HepG2 (cell line): ENCODE data around the gene FGD5. TPM values are rescaled to one million over a fixed set of nuclear protein-coding genes. Genes with fewer than 3 reads are reported as not detected.

Source experiments
- ATAC-seq: fragments of 200-7000 bp; cut with Tn5 transposase; 3 replicates; pipeline ENCODE4 v1.9.1; 2020; ENCODE audit warnings: mild to moderate bottlenecking, moderate library complexity
- BruUV-seq: library from RNA; stranded (reverse); fragments of 400-500 nt; replicated peaks from 2 replicates; lab custom pipeline; 2021; lab: Mats Ljungman, UMichigan
- CTCF ChIA-PET: fragments of 300-600 bp; formaldehyde crosslinking; extraction: SDS; loops from one replicate; lab custom pipeline; 2021; ENCODE audit warnings: low total read pairs, inconsistent platforms, low intra/inter-chr PET ratio; lab: Yijun Ruan, JAX
- POLR2A ChIA-PET: fragments of 350-600 bp; sonication (Branson Sonifier 250); formaldehyde crosslinking; loops from one replicate; lab custom pipeline; 2020; ENCODE audit warnings: antibody characterized with exemption, inconsistent platforms; lab: Yijun Ruan, JAX
- DNase-seq: peaks from one replicate; pipeline ENCODE4 v3.0.0-alpha.2; 2015; ENCODE audit warnings: low spot score
- FAIRE-seq: peaks from 3 replicates; lab custom pipeline; 2011; peaks lifted over from hg19 to GRCh38; lab: Jason Lieb, UNC
- H2AFZ ChIP-seq: one replicate; pipeline ENCODE4 v1.6.1; 2011; ENCODE audit warnings: low read length, inconsistent platforms
- H3K27ac ChIP-seq: fragments of 300-600 bp; 3 replicates; pipeline ENCODE4 v1.8.0; 2011; ENCODE audit warnings: mixed run types, mild to moderate bottlenecking, mixed read lengths, low read length, inconsistent platforms; ENCODE audit not compliant: insufficient read depth; ENCODE audit errors: extremely low read length
- H3K27me3 ChIP-seq, 2 experiments: fragments of 200-600 bp in 1 of 2; 2 replicates in 1 of 2; 3 replicates in 1 of 2; pipeline versions ENCODE4 v1.6.0 to v1.8.0; 2011; ENCODE audit warnings: low read length in 2 of 2, mild to moderate bottlenecking in 2 of 2, moderate library complexity in 2 of 2, inconsistent platforms in 1 of 2; ENCODE audit not compliant: insufficient read depth in 2 of 2, control insufficient read depth in 1 of 2
- H3K36me3 ChIP-seq, 2 experiments: fragments of 200-600 bp in 1 of 2; replicated peaks in 1 of 2; 2 replicates in 1 of 2; 3 replicates in 1 of 2; pipeline versions ENCODE4 v1.5.1 to v1.8.0; 2011; ENCODE audit warnings: low read length in 2 of 2, inconsistent platforms in 1 of 2; ENCODE audit not compliant: insufficient read depth in 2 of 2, control insufficient read depth in 1 of 2
- H3K4me1 ChIP-seq: 2 replicates; pipeline ENCODE4 v1.5.1; 2012; ENCODE audit warnings: low read length, inconsistent platforms; ENCODE audit not compliant: insufficient read depth
- H3K4me2 ChIP-seq: 2 replicates; pipeline ENCODE4 v1.6.0; 2011; ENCODE audit warnings: low read depth, low read length, inconsistent platforms
- H3K4me3 ChIP-seq, 3 experiments: fragments of 200-600 bp in 1 of 3; sonication (generic), shearing (Covaris generic) in 1 of 3; replicated peaks in 1 of 3; 2 replicates each; pipeline ENCODE4 v1.5.1; 2011 to 2016; ENCODE audit warnings: low read length in 3 of 3, inconsistent platforms in 2 of 3, low read depth in 2 of 3, mild to moderate bottlenecking in 2 of 3, control low read depth in 1 of 3, mixed read lengths in 1 of 3; ENCODE audit not compliant: insufficient read depth in 1 of 3
- H3K79me2 ChIP-seq: one replicate; pipeline ENCODE4 v1.6.1; 2011; ENCODE audit warnings: low read length, inconsistent platforms; ENCODE audit not compliant: insufficient read depth
- H3K9ac ChIP-seq: 2 replicates; pipeline ENCODE4 v1.6.0; 2011; ENCODE audit warnings: mild to moderate bottlenecking, low read depth, low read length, inconsistent platforms; ENCODE audit not compliant: insufficient read depth
- H3K9me3 ChIP-seq: 2 replicates; pipeline ENCODE4 v1.5.1; 2012; ENCODE audit warnings: mild to moderate bottlenecking, low read length
- H4K20me1 ChIP-seq: 2 replicates; pipeline ENCODE4 v1.6.0; 2011; ENCODE audit warnings: inconsistent platforms, mild to moderate bottlenecking, low read length, moderate library complexity; ENCODE audit not compliant: insufficient read depth
- ARNT ChIP-seq: fragments of 450-650 bp; IDR thresholded peaks from 2 replicates; pipeline ENCODE4 v1.6.1; 2017
- HES4 ChIP-seq: sonication (generic); formaldehyde crosslinking; IDR thresholded peaks from 2 replicates; pipeline ENCODE4 v1.9.0; 2021; ENCODE audit warnings: mild to moderate bottlenecking, missing genetic modification reagents, borderline replicate concordance
- IKZF4 ChIP-seq: sonication (generic); formaldehyde crosslinking; IDR thresholded peaks from 2 replicates; pipeline ENCODE4 v1.5.1; 2020; ENCODE audit warnings: borderline replicate concordance, mild to moderate bottlenecking, low read depth, missing genetic modification reagents; ENCODE audit errors: not compliant biosample characterization
- WGBS: methylation state at CpG from one replicate; pipeline ENCODE4 v1.1.6; 2017; ENCODE audit warnings: low lambda C conversion rate; 5-methylcytosine and 5-hydroxymethylcytosine counted together
- in situ Hi-C: cut with HindIII; loops from 2 replicates; pipeline ENCODE4 v1.10.0; 2017; ENCODE audit warnings: low pct_unique_long_range_greater_than_20kb; ENCODE audit not compliant: extremely low pct_ligation_motif_present
- intact Hi-C: fragments of 100-400 bp; cut with micrococcal nuclease; formaldehyde crosslinking; loops from one replicate; pipeline ENCODE4 v1.10.0; 2022; ENCODE audit not compliant: unreplicated experiment
- polyA plus RNA-seq, 8 experiments: library from polyadenylated mRNA; depleted of rRNA in 3 of 8; stranded (reverse) in 7 of 8; unstranded in 1 of 8; fragments of >200 nt; fragmentation: Illumina TruSeq in 4 of 8; extraction: Trizol in 4 of 8; gene quantifications; 2 replicates each; pipeline versions ENCODE4 v1.2.1 to v1.2.3, GENCODE V29; 2011 to 2016; ENCODE audit warnings: low read depth in 4 of 8, missing spikeins in 1 of 8, mixed read lengths in 1 of 8; ENCODE audit not compliant: insufficient read depth in 1 of 8
- total RNA-seq, 5 experiments: library from RNA; depleted of rRNA; stranded (reverse); fragments of >200 nt; fragmentation: Illumina TruSeq; extraction: Trizol; gene quantifications; 2 replicates each; pipeline ENCODE4 v1.2.3, GENCODE V29; 2016; ENCODE audit warnings: low read depth in 1 of 5
- TF ChIP-seq, protein P1 (sequence below): sonication (generic); formaldehyde crosslinking; IDR thresholded peaks from 2 replicates; pipeline ENCODE4 v1.5.0; 2020; ENCODE audit warnings: mild to moderate bottlenecking, missing genetic modification reagents, moderate library complexity

FGD5 gene
- total and polyA plus RNA-seq, 2 of the 13 experiments (the other 11 are each of a cell fraction or from before 2014, with no cell fraction given): 0.17 TPM; not detected in 1

DNA sequence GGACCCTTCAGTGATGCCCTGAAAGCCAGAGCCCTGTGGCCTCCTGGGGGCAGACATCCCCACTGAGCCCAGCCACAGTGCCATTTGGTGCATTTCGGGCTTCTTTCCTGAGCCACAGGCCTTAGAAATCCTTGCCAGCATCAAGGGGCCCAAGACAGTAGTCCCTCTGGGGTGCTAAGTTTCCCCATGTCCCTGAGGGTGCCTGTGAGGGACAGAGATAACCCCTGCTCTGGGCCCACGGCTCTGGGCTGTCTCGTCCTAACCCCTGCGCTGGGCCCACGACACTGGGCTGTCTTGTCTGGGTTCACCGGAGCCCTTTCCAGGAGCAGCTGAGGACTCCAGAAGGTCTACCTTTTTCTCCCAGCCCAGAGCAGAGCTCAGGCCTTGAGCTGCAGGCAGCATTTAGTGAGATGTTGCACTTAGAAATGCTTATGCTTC is 45.1 kb upstream of the FGD5 start:
- no peaks in the 10 kb centered on the region for H4K20me1 ChIP-seq
- intact Hi-C loops: no loop called here
- WGBS: 53% methylated on average over 3 of the region's 6 CpGs
- BruUV-seq: no TSS peak
- H2AFZ ChIP-seq: no peak overlapping the region
- H3K4me1 ChIP-seq: no peaks in the 10 kb centered on the region
- TF ChIP-seq ARNT (no peak), IKZF4 (CRISPR knock-in tag) (no peak)
- TF ChIP-seq, all 625 proteins: peak for 0
- CTCF ChIA-PET: no interaction called here
- H3K4me2 ChIP-seq: no peak overlapping the region
- H3K79me2 ChIP-seq: no peaks in the 10 kb centered on the region
- no peak overlapping the region for H3K27ac ChIP-seq
- no peak for ATAC-seq
- in situ Hi-C loops: no loop called here
- no peak overlapping the region for H3K4me3 ChIP-seq
- DNase-seq: no peak
- H3K9ac ChIP-seq: no peak overlapping the region
- FAIRE-seq: no peak
- peaks cover 3 to 51% of the 10 kb centered on the region in 2 experiments; a peak in 3 of 5 replicates for H3K27me3 ChIP-seq
- H3K36me3 ChIP-seq: no peaks in the 10 kb centered on the region
- no peaks in the 10 kb centered on the region for H3K9me3 ChIP-seq
- POLR2A ChIA-PET: no interaction called here

DNA sequence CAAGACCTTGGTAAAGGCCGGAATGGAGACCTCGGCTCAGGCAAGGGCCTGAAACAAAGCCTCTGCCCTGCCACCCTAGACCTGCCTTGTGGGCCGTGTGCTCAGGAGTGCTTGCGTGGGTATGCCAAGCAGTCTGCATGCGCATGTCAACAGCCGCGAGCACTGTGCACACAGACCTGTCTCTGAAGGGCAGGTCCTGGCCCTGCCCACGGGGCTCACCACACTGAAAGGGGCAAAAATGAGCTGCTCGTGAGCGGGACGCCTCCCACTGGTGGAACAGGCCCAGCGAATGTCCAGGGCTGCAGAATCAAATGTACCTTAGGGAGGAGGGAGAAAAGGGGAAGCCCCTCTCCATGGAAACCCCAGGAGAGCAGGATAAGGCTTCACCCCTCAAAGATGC is 44.3 kb upstream of the FGD5 start:
- CTCF ChIA-PET: no interaction called here
- in situ Hi-C loops (no loop called here), intact Hi-C loops (no loop called here)
- Histone ChIP-seq H4K20me1 (no peaks in the 10 kb centered on the region), H2AFZ (no peak overlapping the region), H3K36me3 (no peaks in the 10 kb centered on the region), H3K4me2 (no peak overlapping the region), H3K4me1 (no peaks in the 10 kb centered on the region)
- no peak for DNase-seq
- no TSS peak for BruUV-seq
- no peak for FAIRE-seq
- POLR2A ChIA-PET: no interaction called here
- TF ChIP-seq HES4 (CRISPR knock-in tag): no peak
- TF ChIP-seq, protein P1, sequence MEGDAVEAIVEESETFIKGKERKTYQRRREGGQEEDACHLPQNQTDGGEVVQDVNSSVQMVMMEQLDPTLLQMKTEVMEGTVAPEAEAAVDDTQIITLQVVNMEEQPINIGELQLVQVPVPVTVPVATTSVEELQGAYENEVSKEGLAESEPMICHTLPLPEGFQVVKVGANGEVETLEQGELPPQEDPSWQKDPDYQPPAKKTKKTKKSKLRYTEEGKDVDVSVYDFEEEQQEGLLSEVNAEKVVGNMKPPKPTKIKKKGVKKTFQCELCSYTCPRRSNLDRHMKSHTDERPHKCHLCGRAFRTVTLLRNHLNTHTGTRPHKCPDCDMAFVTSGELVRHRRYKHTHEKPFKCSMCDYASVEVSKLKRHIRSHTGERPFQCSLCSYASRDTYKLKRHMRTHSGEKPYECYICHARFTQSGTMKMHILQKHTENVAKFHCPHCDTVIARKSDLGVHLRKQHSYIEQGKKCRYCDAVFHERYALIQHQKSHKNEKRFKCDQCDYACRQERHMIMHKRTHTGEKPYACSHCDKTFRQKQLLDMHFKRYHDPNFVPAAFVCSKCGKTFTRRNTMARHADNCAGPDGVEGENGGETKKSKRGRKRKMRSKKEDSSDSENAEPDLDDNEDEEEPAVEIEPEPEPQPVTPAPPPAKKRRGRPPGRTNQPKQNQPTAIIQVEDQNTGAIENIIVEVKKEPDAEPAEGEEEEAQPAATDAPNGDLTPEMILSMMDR (CRISPR knock-in tag): peak; percentile 35; the same call in 1 of the 2 replicates
- TF ChIP-seq, all 625 proteins: peak for 1
- H3K9ac ChIP-seq: no peak overlapping the region
- peaks cover 3 to 46% of the 10 kb centered on the region in 2 experiments; a peak in 3 of 5 replicates for H3K27me3 ChIP-seq
- no peaks in the 10 kb centered on the region for H3K9me3 ChIP-seq
- WGBS: 20% methylated on average over 7 of the region's 12 CpGs
- H3K27ac ChIP-seq: no peak overlapping the region
- H3K4me3 ChIP-seq: no peak overlapping the region
- ATAC-seq: peak; percentile 50; the same call in 2 of the 3 replicates
- H3K79me2 ChIP-seq: no peaks in the 10 kb centered on the region
